Body of pancreas (tissue), 4 donors: Measurements from ENCODE around the gene LPCAT3.

Source experiments
- CTCF ChIP-seq, 7 experiments: fragments of 450-650 bp in 4 of 7; fragments of 200-600 bp in 3 of 7; sonication (generic) in 3 of 7; IDR thresholded peaks; one replicate each; pipeline ENCODE4 v1.5.1; 2016 to 2019; ENCODE audit warnings: antibody characterized with exemption in 7 of 7
- POLR2A ChIP-seq, 3 donors: fragments of 450-650 bp; IDR thresholded peaks; one replicate each; pipeline ENCODE4 v1.6.1; 2016; ENCODE audit warnings: antibody characterized with exemption in 3 of 3, mild to moderate bottlenecking in 2 of 3

GRCh38 chr12:6939191-6939540, 79.1 kb downstream of the LPCAT3 start:
- TF ChIP-seq CTCF (IDR thresholded peaks at IDR 0.05) (no peak), POLR2A (IDR thresholded peaks at IDR 0.05) (no peak)
